ENCODE data around the gene GFI1B.

Gene GFI1B

DNA sequence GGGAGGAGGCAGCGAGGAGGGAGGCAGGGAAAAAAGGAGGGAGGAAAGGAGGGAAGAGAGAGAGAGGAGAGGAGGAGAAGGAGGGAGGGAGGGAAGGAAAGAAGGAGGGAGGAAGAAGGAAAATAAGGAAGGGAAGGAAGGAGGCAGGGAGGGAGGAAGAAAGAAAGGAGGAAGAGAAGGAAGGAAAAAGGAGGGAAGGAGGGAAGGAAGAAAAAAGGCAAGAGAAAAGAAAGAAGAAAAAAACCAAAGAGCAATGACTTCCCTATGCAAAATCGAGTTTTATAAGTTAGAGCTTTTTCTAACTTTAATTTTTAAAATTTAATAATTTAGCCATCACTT lies 413 bp upstream of the GFI1B start:
- ChIA-PET POLR2A (interaction anchor here (0.6 to 8.7 kb wide), 2 partner anchors 23 to 26 kb away, joined by 4 to 78 read pairs; no protein-coding TSS in a partner anchor), CTCF (interaction anchor here (1.3 to 12.4 kb wide), 6 partner anchors 17 to 52 kb away, joined by 3 to 144 read pairs (median 54); partner anchors contain the start of gene GTF3C5)
- DNase-seq, result no peak
- H3K36me3 ChIP-seq (ENCODE audit: control insufficient read depth in 4 of 4, insufficient read depth in 4 of 4, low read length in 3 of 4), result no peaks in the 10 kb centered on the region
- H3K4me3 ChIP-seq (ENCODE audit: control insufficient read depth in 1 of 7, extremely low read depth in 1 of 7, insufficient read depth in 4 of 7, low read depth in 2 of 7, low read length in 6 of 7), result peak overlapping the region in 6 of 7 experiments; percentile 48 to 97 (median 84)
- 0% methylated on average over 1 of the region's 2 CpGs for WGBS (ENCODE audit: insufficient coverage)
- no peaks in the 10 kb centered on the region for H3K27me3 ChIP-seq (replicated peaks in 2 of 5; ENCODE audit: control insufficient read depth in 4 of 5, insufficient read depth in 5 of 5, low read length in 4 of 5)
- no peak overlapping the region for H3K27ac ChIP-seq (ENCODE audit: insufficient read depth in 1 of 2, low read depth in 1 of 2, low read length in 2 of 2, poor library complexity in 1 of 2, severe bottlenecking in 2 of 2)
- no peaks in the 10 kb centered on the region for H3K9me3 ChIP-seq (ENCODE audit: control extremely low read depth in 1 of 5, control insufficient read depth in 4 of 5, insufficient read depth in 2 of 5, low read depth in 1 of 5, low read length in 4 of 5)
- H3K4me1 ChIP-seq (ENCODE audit: control extremely low read depth in 1 of 4, control insufficient read depth in 4 of 4, insufficient read depth in 4 of 4, low read length in 3 of 4), result peaks cover 17 to 69% (median 56%) of the 10 kb centered on the region in 4 experiments

DNA sequence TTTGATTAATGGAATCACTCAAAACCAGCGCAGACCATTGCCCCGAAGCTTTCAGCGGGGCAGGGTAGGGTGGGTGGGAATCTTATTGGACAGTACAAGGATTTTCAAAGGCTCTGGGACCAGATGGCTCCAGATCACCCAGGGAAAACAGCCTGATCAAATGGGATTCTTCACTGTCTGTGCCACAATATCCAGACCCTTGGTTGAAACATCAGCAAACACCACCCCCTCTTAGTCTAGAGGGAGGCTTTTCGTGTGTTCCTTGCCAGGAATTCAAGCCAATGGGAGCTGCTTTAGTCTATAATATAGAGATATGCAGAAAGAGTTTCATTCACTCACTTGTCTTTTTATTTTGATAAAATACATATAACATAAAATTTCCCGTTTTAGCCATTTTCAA lies 1.7 kb downstream of the GFI1B start:
- ChIA-PET POLR2A (interaction anchor here (1.5 to 8.7 kb wide), 3 partner anchors 24 to 51 kb away, joined by 4 to 78 read pairs (median 5); partner anchors contain the start of gene GTF3C5), CTCF (interaction anchor here (1.0 to 12.4 kb wide), 7 partner anchors 13 to 167 kb away, joined by 3 to 144 read pairs (median 19); no protein-coding TSS in a partner anchor)
- Histone ChIP-seq H3K27ac (ENCODE audit: insufficient read depth in 1 of 2, low read depth in 1 of 2, low read length in 2 of 2, poor library complexity in 1 of 2, severe bottlenecking in 2 of 2) (peak overlapping the region in 1 of 2 experiments; percentile 83), H3K4me3 (ENCODE audit: control insufficient read depth in 1 of 7, extremely low read depth in 1 of 7, insufficient read depth in 4 of 7, low read depth in 2 of 7, low read length in 6 of 7) (peak overlapping the region in 6 of 7 experiments; percentile 48 to 97 (median 84)), H3K36me3 (ENCODE audit: control insufficient read depth in 4 of 4, insufficient read depth in 4 of 4, low read length in 3 of 4) (peaks cover 0 to 2% (median 0%) of the 10 kb centered on the region in 4 experiments), H3K9me3 (ENCODE audit: control extremely low read depth in 1 of 5, control insufficient read depth in 4 of 5, insufficient read depth in 2 of 5, low read depth in 1 of 5, low read length in 4 of 5) (no peaks in the 10 kb centered on the region), H3K27me3 (replicated peaks in 2 of 5; ENCODE audit: control insufficient read depth in 4 of 5, insufficient read depth in 5 of 5, low read length in 4 of 5) (no peaks in the 10 kb centered on the region), H3K4me1 (ENCODE audit: control extremely low read depth in 1 of 4, control insufficient read depth in 4 of 4, insufficient read depth in 4 of 4, low read length in 3 of 4) (peaks cover 20 to 90% (median 76%) of the 10 kb centered on the region in 4 experiments)
- DNase-seq, result no peak
- 0% methylated on average over 4 of the region's 5 CpGs for WGBS (ENCODE audit: insufficient coverage)

DNA sequence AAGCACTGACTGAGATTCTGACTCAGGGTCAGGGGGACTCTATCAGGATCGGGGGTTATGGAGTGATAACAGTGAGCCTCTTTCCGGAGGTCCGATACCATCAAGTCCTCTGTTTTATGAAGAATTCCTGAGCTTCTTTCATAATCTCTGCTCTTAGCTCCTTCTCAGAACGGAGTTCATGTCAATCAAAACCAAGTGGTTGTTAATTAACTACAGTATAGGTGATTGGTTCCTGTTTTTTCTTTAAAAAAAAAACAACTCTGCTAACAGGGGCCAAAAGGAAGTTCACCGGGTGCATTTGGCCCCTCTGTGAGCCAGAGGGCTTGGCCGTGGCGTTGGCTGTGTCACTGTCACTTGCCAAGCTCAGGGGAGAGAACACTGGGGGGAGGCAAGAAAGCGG lies 4.0 kb downstream of the GFI1B start:
- peak in 2 of 3 donors; percentile 72 to 81 for DNase-seq
- Histone ChIP-seq H3K27ac (ENCODE audit: insufficient read depth in 1 of 2, low read depth in 1 of 2, low read length in 2 of 2, poor library complexity in 1 of 2, severe bottlenecking in 2 of 2) (peak overlapping the region in 1 of 2 experiments; percentile 83), H3K36me3 (ENCODE audit: control insufficient read depth in 4 of 4, insufficient read depth in 4 of 4, low read length in 3 of 4) (peaks cover 0 to 12% (median 9%) of the 10 kb centered on the region in 4 experiments), H3K4me1 (ENCODE audit: control extremely low read depth in 1 of 4, control insufficient read depth in 4 of 4, insufficient read depth in 4 of 4, low read length in 3 of 4) (peaks cover 22 to 98% (median 85%) of the 10 kb centered on the region in 4 experiments), H3K4me3 (ENCODE audit: control insufficient read depth in 1 of 7, extremely low read depth in 1 of 7, insufficient read depth in 4 of 7, low read depth in 2 of 7, low read length in 6 of 7) (peak overlapping the region in 5 of 7 experiments; percentile 42 to 97 (median 51)), H3K9me3 (ENCODE audit: control extremely low read depth in 1 of 5, control insufficient read depth in 4 of 5, insufficient read depth in 2 of 5, low read depth in 1 of 5, low read length in 4 of 5) (no peaks in the 10 kb centered on the region), H3K27me3 (replicated peaks in 2 of 5; ENCODE audit: control insufficient read depth in 4 of 5, insufficient read depth in 5 of 5, low read length in 4 of 5) (no peaks in the 10 kb centered on the region)
- WGBS (ENCODE audit: insufficient coverage), result 8% methylated on average over 7 of the region's 8 CpGs
- CTCF ChIA-PET, result interaction anchor here (0.5 to 12.4 kb wide), 6 partner anchors 10 to 826 kb away, joined by 3 to 144 read pairs (median 40); no protein-coding TSS in a partner anchor
- POLR2A ChIA-PET, result interaction anchor here (1.5 to 8.7 kb wide), 2 partner anchors 22 to 48 kb away, joined by 7 to 78 read pairs; partner anchors contain the start of gene GTF3C5

DNA sequence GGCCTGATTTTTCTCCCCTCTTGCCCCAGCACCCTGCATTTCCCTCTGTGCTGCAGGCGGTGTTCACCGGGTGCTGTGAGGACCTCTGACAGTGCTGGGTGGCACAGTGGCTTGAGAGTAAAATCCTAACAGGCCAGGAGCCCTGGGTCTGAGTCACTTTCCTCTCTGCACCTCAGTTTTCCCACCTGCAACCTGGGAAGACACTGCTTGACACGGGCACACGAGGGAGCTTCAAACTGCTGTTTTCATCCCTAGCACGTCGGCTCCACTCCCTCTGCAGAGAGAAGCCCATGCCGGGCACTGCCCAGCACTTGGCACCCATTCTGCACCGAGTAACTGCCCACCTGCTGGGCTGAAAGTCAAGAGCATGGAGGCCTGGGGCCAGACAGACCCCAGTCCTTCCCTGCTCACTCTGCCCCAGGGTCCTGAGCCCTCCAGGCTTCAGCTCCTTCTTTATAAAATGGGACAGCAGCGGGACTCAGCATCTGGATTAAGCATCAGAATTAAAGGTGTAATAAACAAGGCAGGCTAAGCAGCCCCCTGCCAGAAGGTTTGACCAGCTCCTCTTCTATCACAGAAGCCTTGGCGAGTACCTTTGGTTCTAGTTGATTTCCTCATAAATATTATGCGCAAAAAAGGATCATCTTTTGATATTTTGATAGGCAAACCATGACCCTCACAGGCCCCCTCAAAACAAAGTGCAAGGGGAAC lies 5.2 kb downstream of the GFI1B start:
- ChIA-PET POLR2A (interaction anchor here (0.7 to 8.7 kb wide), 2 partner anchors 21 to 1153 kb away, joined by 4 to 78 read pairs; no protein-coding TSS in a partner anchor), CTCF (interaction anchor here (1.0 to 12.4 kb wide), 5 partner anchors 9 to 39 kb away, joined by 3 to 144 read pairs (median 18); no protein-coding TSS in a partner anchor)
- Histone ChIP-seq H3K36me3 (ENCODE audit: control insufficient read depth in 4 of 4, insufficient read depth in 4 of 4, low read length in 3 of 4) (peaks cover 2 to 23% (median 19%) of the 10 kb centered on the region in 4 experiments), H3K4me1 (ENCODE audit: control extremely low read depth in 1 of 4, control insufficient read depth in 4 of 4, insufficient read depth in 4 of 4, low read length in 3 of 4) (peaks cover 17 to 88% (median 79%) of the 10 kb centered on the region in 4 experiments), H3K27me3 (replicated peaks in 2 of 5; ENCODE audit: control insufficient read depth in 4 of 5, insufficient read depth in 5 of 5, low read length in 4 of 5) (no peaks in the 10 kb centered on the region), H3K27ac (ENCODE audit: insufficient read depth in 1 of 2, low read depth in 1 of 2, low read length in 2 of 2, poor library complexity in 1 of 2, severe bottlenecking in 2 of 2) (peak overlapping the region in 1 of 2 experiments; percentile 83), H3K4me3 (ENCODE audit: control insufficient read depth in 1 of 7, extremely low read depth in 1 of 7, insufficient read depth in 4 of 7, low read depth in 2 of 7, low read length in 6 of 7) (peak overlapping the region in 5 of 7 experiments; percentile 20 to 97 (median 48)), H3K9me3 (ENCODE audit: control extremely low read depth in 1 of 5, control insufficient read depth in 4 of 5, insufficient read depth in 2 of 5, low read depth in 1 of 5, low read length in 4 of 5) (no peaks in the 10 kb centered on the region)
- no peak for DNase-seq
- WGBS (ENCODE audit: insufficient coverage), result 35% methylated on average over 11 of the region's 11 CpGs

DNA sequence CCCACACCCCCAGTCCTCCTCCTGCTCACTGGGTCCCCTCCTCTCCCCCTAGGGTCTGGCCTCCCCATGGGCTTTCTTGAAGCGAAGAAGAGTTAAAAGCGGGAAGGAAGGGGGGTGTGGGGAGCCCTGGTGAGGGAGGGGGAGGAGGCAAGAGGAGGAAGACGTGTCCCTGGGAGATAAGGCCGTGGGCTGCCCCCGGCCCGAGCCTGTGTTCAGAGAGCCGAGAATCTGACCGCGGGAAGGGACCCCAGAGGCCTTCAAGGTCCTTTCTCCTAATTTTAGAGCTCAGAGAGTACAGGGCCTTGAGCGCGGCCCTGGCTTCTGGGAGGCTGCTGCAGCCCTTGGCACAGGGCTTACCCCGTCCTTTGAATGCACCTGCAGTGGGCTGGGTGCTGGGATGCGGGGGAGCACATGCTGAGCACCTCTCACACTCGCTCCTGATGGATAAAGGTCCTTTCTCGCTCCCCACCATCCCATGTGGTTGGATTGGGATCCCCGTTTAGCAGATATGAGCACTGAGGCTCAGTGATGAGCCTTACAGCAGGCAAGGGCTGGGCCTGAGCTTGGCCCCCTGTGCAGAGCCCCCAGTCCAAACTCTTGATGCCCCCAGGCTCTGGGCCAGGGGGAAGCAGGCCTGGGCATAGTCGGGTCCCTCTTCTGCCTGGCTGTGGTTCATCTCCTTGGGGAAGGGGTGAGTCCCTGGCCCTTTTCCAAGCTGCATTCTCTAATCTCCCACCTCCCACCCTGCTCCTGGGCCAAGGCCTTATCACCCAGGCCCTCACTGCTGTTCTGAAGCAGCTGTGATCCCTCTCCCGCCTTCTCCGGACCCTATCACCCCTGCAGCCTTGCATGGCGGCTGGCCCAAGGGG lies 5.9 kb downstream of the GFI1B start:
- Histone ChIP-seq H3K36me3 (ENCODE audit: control insufficient read depth in 4 of 4, insufficient read depth in 4 of 4, low read length in 3 of 4) (peaks cover 5 to 30% (median 27%) of the 10 kb centered on the region in 4 experiments), H3K27me3 (replicated peaks in 2 of 5; ENCODE audit: control insufficient read depth in 4 of 5, insufficient read depth in 5 of 5, low read length in 4 of 5) (no peaks in the 10 kb centered on the region), H3K27ac (ENCODE audit: insufficient read depth in 1 of 2, low read depth in 1 of 2, low read length in 2 of 2, poor library complexity in 1 of 2, severe bottlenecking in 2 of 2) (peak overlapping the region; percentile 15 to 83), H3K4me3 (ENCODE audit: control insufficient read depth in 1 of 7, extremely low read depth in 1 of 7, insufficient read depth in 4 of 7, low read depth in 2 of 7, low read length in 6 of 7) (peak overlapping the region in 5 of 7 experiments; percentile 20 to 61 (median 48)), H3K4me1 (ENCODE audit: control extremely low read depth in 1 of 4, control insufficient read depth in 4 of 4, insufficient read depth in 4 of 4, low read length in 3 of 4) (peaks cover 17 to 81% (median 76%) of the 10 kb centered on the region in 4 experiments), H3K9me3 (ENCODE audit: control extremely low read depth in 1 of 5, control insufficient read depth in 4 of 5, insufficient read depth in 2 of 5, low read depth in 1 of 5, low read length in 4 of 5) (no peaks in the 10 kb centered on the region)
- WGBS (ENCODE audit: insufficient coverage), result 2% methylated on average over 15 of the region's 20 CpGs
- ChIA-PET POLR2A (interaction anchor here (0.7 to 8.7 kb wide), 2 partner anchors 20 to 1152 kb away, joined by 4 to 78 read pairs; no protein-coding TSS in a partner anchor), CTCF (interaction anchor here (0.6 to 12.4 kb wide), 7 partner anchors 10 to 193 kb away, joined by 3 to 144 read pairs (median 7); no protein-coding TSS in a partner anchor)
- peak; percentile 68 to 88 (median 77) for DNase-seq

DNA sequence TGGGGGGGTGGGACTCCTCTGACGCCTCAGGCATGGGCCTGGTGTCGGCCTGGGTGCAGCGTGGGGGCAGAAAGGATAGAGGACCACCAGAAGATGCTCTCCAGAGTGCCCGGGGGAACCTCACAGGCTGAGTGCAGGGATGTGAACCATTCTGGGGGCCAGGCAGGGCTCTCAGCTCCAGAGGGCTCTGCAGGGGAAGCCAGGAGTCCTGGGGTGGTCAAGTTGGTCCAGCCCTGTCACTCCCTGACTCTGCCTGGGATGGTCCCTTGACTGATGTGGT lies 6.5 kb downstream of the GFI1B start:
- CTCF ChIA-PET, result interaction anchor here (1.0 to 12.4 kb wide), 6 partner anchors 10 to 178 kb away, joined by 3 to 144 read pairs (median 12); no protein-coding TSS in a partner anchor
- POLR2A ChIA-PET, result interaction anchor here (8.7 kb wide), 1 partner anchor 19 kb away, joined by 78 read pairs; no protein-coding TSS in a partner anchor
- 79% methylated on average over 2 of the region's 4 CpGs for WGBS (ENCODE audit: insufficient coverage)
- no peaks in the 10 kb centered on the region for H3K27me3 ChIP-seq (replicated peaks in 2 of 5; ENCODE audit: control insufficient read depth in 4 of 5, insufficient read depth in 5 of 5, low read length in 4 of 5)
- H3K4me3 ChIP-seq (ENCODE audit: control insufficient read depth in 1 of 7, extremely low read depth in 1 of 7, insufficient read depth in 4 of 7, low read depth in 2 of 7, low read length in 6 of 7), result peak overlapping the region in 2 of 7 experiments; percentile 28 to 49
- peaks cover 8 to 35% (median 30%) of the 10 kb centered on the region in 4 experiments for H3K36me3 ChIP-seq (ENCODE audit: control insufficient read depth in 4 of 4, insufficient read depth in 4 of 4, low read length in 3 of 4)
- H3K9me3 ChIP-seq (ENCODE audit: control extremely low read depth in 1 of 5, control insufficient read depth in 4 of 5, insufficient read depth in 2 of 5, low read depth in 1 of 5, low read length in 4 of 5), result no peaks in the 10 kb centered on the region
- H3K27ac ChIP-seq (ENCODE audit: insufficient read depth in 1 of 2, low read depth in 1 of 2, low read length in 2 of 2, poor library complexity in 1 of 2, severe bottlenecking in 2 of 2), result peak overlapping the region in 1 of 2 experiments; percentile 37
- peaks cover 13 to 78% (median 75%) of the 10 kb centered on the region in 4 experiments for H3K4me1 ChIP-seq (ENCODE audit: control extremely low read depth in 1 of 4, control insufficient read depth in 4 of 4, insufficient read depth in 4 of 4, low read length in 3 of 4)
- no peak for DNase-seq

Data from common myeloid progenitor, CD34-positive (primary cell).